ENCODE measurements around the gene DNAH5.

The DNAH5 gene

DNA sequence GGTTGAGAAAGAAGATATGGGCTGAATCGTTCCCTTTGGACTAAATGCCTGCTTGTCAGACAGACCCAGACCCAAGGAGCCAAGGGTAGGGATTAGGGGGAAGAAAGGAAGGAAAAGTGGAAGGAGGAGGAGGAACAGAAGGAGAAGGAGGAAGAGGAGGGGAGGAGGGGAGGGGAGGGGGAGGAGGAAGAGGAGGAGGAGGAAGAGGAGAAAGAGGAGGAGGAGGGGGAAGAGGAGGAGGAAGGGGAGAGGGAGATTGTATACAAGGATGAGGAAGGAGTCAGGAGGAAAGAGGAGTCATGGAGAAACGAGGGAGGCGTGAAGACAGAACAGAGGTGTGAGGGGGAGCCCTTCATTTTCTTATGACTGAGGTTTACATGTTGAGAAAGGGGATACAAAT is 46.9 kb upstream of the DNAH5 start:
- no peak overlapping the region for H3K4ac ChIP-seq (ENCODE audit: low read length)
- H3K18ac ChIP-seq (ENCODE audit: low read length), result no peak overlapping the region
- H4K8ac ChIP-seq (ENCODE audit: low read depth, low read length), result no peak overlapping the region
- no peak overlapping the region for H2BK120ac ChIP-seq (ENCODE audit: low read depth, low read length)
- H3K9me3 ChIP-seq (replicated peaks in 1 of 2; ENCODE audit: control insufficient read depth in 2 of 2, insufficient read depth in 1 of 2, low read depth in 1 of 2, low read length in 2 of 2), result no peaks in the 10 kb centered on the region
- no peak overlapping the region for H3K9ac ChIP-seq (ENCODE audit: low read depth, low read length, poor library complexity)
- H3K23ac ChIP-seq (ENCODE audit: low read depth, low read length, poor library complexity), result no peak overlapping the region
- no peak overlapping the region for H3K4me3 ChIP-seq (ENCODE audit: low read length in 2 of 2)
- no peak for DNase-seq (ENCODE audit: low spot score)
- no peaks in the 10 kb centered on the region for H3K79me1 ChIP-seq (ENCODE audit: low read depth, low read length)
- H3K36me3 ChIP-seq (replicated peaks in 1 of 2; ENCODE audit: control insufficient read depth in 2 of 2, insufficient read depth in 2 of 2, low read length in 2 of 2), result no peaks in the 10 kb centered on the region
- H3K27ac ChIP-seq (replicated peaks; ENCODE audit: low read length), result no peak overlapping the region
- no peak overlapping the region for H2BK15ac ChIP-seq (ENCODE audit: low read length)
- no peak overlapping the region for H2AK5ac ChIP-seq (ENCODE audit: low read depth, low read length)
- H3K14ac ChIP-seq (ENCODE audit: low read length), result no peak overlapping the region
- H3K27me3 ChIP-seq (ENCODE audit: control insufficient read depth in 3 of 3, insufficient read depth in 3 of 3, low read depth in 1 of 3, low read length in 3 of 3), result no peaks in the 10 kb centered on the region
- WGBS, 2 donors (ENCODE audit: extremely low coverage in 2 of 2, insufficient read length in 2 of 2, insufficient replicate concordance in 1 of 2), result no CpG with 5 or more reads among the region's 3 CpGs
- no peak overlapping the region for H4K91ac ChIP-seq (ENCODE audit: low read depth, low read length, poor library complexity)
- H2BK12ac ChIP-seq (ENCODE audit: low read length), result no peak overlapping the region
- no peak overlapping the region for H2AFZ ChIP-seq (ENCODE audit: low read length)
- no peaks in the 10 kb centered on the region for H3K4me1 ChIP-seq (ENCODE audit: control insufficient read depth in 2 of 2, insufficient read depth in 1 of 2, low read depth in 1 of 2, low read length in 2 of 2)
- H2BK5ac ChIP-seq (ENCODE audit: low read length), result no peak overlapping the region
- no peak overlapping the region for H3K4me2 ChIP-seq (ENCODE audit: insufficient read depth, low read length, poor library complexity, severe bottlenecking)

DNA sequence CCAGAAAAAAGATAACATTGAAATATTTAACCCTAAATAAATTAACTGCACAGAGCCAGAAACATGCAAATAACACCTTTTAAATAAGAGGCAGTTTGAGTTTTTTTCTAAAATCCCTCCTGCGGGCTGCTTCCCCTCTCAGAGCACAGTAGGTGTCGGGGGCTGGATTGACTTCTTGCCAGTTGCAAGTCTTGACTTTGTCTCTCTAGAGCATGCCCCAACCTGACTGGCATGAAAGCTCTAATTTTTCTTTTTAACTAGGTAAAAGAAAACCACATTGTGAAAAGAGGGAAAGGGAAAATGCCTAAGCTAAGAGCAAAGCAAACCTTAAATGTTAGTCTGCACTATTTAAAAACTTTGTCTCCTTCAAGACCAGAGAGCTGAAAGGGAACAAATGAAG is 46.4 kb upstream of the DNAH5 start:
- no peak overlapping the region for H3K9ac ChIP-seq (ENCODE audit: low read depth, low read length, poor library complexity)
- no peak overlapping the region for H3K18ac ChIP-seq (ENCODE audit: low read length)
- no peaks in the 10 kb centered on the region for H3K9me3 ChIP-seq (replicated peaks in 1 of 2; ENCODE audit: control insufficient read depth in 2 of 2, insufficient read depth in 1 of 2, low read depth in 1 of 2, low read length in 2 of 2)
- no peak overlapping the region for H3K14ac ChIP-seq (ENCODE audit: low read length)
- no peaks in the 10 kb centered on the region for H3K4me1 ChIP-seq (ENCODE audit: control insufficient read depth in 2 of 2, insufficient read depth in 1 of 2, low read depth in 1 of 2, low read length in 2 of 2)
- H3K27ac ChIP-seq (replicated peaks; ENCODE audit: low read length), result no peak overlapping the region
- H3K4ac ChIP-seq (ENCODE audit: low read length), result no peak overlapping the region
- H2AFZ ChIP-seq (ENCODE audit: low read length), result no peak overlapping the region
- H3K23ac ChIP-seq (ENCODE audit: low read depth, low read length, poor library complexity), result no peak overlapping the region
- no peak overlapping the region for H3K4me2 ChIP-seq (ENCODE audit: insufficient read depth, low read length, poor library complexity, severe bottlenecking)
- H3K4me3 ChIP-seq (ENCODE audit: low read length in 2 of 2), result no peak overlapping the region
- no peak overlapping the region for H2AK5ac ChIP-seq (ENCODE audit: low read depth, low read length)
- no peaks in the 10 kb centered on the region for H3K36me3 ChIP-seq (replicated peaks in 1 of 2; ENCODE audit: control insufficient read depth in 2 of 2, insufficient read depth in 2 of 2, low read length in 2 of 2)
- no CpG with 5 or more reads among the region's 2 CpGs for WGBS, 2 donors (ENCODE audit: extremely low coverage in 2 of 2, insufficient read length in 2 of 2, insufficient replicate concordance in 1 of 2)
- no peak overlapping the region for H4K91ac ChIP-seq (ENCODE audit: low read depth, low read length, poor library complexity)
- H2BK15ac ChIP-seq (ENCODE audit: low read length), result no peak overlapping the region
- no peak overlapping the region for H2BK120ac ChIP-seq (ENCODE audit: low read depth, low read length)
- H4K8ac ChIP-seq (ENCODE audit: low read depth, low read length), result no peak overlapping the region
- no peak overlapping the region for H2BK5ac ChIP-seq (ENCODE audit: low read length)
- no peaks in the 10 kb centered on the region for H3K27me3 ChIP-seq (ENCODE audit: control insufficient read depth in 3 of 3, insufficient read depth in 3 of 3, low read depth in 1 of 3, low read length in 3 of 3)
- no peaks in the 10 kb centered on the region for H3K79me1 ChIP-seq (ENCODE audit: low read depth, low read length)
- no peak overlapping the region for H2BK12ac ChIP-seq (ENCODE audit: low read length)
- DNase-seq (ENCODE audit: low spot score), result no peak

DNA sequence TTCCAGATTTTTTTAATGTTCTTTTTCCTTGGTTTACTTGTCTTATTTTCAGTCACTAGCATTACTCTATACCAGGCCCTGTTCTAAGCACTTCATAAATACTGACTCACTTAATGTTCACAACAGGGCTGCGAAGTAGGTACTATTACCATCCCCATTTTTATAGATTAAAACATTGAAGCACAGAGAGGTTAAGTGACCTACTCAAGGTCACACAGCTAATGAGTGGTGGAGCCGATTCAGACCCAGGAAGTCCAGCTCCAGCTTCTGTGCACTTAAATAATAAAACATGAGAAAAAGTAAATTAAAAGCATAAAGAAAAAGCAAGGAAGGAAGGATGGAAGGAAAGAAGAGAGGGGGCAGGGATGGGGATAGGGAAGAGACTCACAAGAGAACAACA is 45.3 kb upstream of the DNAH5 start:
- Histone ChIP-seq H3K4me1 (ENCODE audit: control insufficient read depth in 2 of 2, insufficient read depth in 1 of 2, low read depth in 1 of 2, low read length in 2 of 2) (no peaks in the 10 kb centered on the region), H3K14ac (ENCODE audit: low read length) (no peak overlapping the region), H4K8ac (ENCODE audit: low read depth, low read length) (no peak overlapping the region), H3K79me1 (ENCODE audit: low read depth, low read length) (no peaks in the 10 kb centered on the region), H3K18ac (ENCODE audit: low read length) (no peak overlapping the region), H3K36me3 (replicated peaks in 1 of 2; ENCODE audit: control insufficient read depth in 2 of 2, insufficient read depth in 2 of 2, low read length in 2 of 2) (no peaks in the 10 kb centered on the region), H2AFZ (ENCODE audit: low read length) (no peak overlapping the region), H2BK15ac (ENCODE audit: low read length) (no peak overlapping the region), H2BK5ac (ENCODE audit: low read length) (no peak overlapping the region), H2BK120ac (ENCODE audit: low read depth, low read length) (no peak overlapping the region), H3K4me2 (ENCODE audit: insufficient read depth, low read length, poor library complexity, severe bottlenecking) (no peak overlapping the region), H3K23ac (ENCODE audit: low read depth, low read length, poor library complexity) (no peak overlapping the region), H3K27ac (replicated peaks; ENCODE audit: low read length) (no peak overlapping the region), H2AK5ac (ENCODE audit: low read depth, low read length) (no peak overlapping the region), H3K27me3 (ENCODE audit: control insufficient read depth in 3 of 3, insufficient read depth in 3 of 3, low read depth in 1 of 3, low read length in 3 of 3) (no peaks in the 10 kb centered on the region), H3K4me3 (ENCODE audit: low read length in 2 of 2) (no peak overlapping the region), H3K9me3 (replicated peaks in 1 of 2; ENCODE audit: control insufficient read depth in 2 of 2, insufficient read depth in 1 of 2, low read depth in 1 of 2, low read length in 2 of 2) (no peaks in the 10 kb centered on the region), H3K9ac (ENCODE audit: low read depth, low read length, poor library complexity) (no peak overlapping the region), H3K4ac (ENCODE audit: low read length) (no peak overlapping the region), H4K91ac (ENCODE audit: low read depth, low read length, poor library complexity) (no peak overlapping the region), H2BK12ac (ENCODE audit: low read length) (no peak overlapping the region)
- no CpG with 5 or more reads among the region's 2 CpGs for WGBS, 2 donors (ENCODE audit: extremely low coverage in 2 of 2, insufficient read length in 2 of 2, insufficient replicate concordance in 1 of 2)
- DNase-seq (ENCODE audit: low spot score), result no peak

DNA sequence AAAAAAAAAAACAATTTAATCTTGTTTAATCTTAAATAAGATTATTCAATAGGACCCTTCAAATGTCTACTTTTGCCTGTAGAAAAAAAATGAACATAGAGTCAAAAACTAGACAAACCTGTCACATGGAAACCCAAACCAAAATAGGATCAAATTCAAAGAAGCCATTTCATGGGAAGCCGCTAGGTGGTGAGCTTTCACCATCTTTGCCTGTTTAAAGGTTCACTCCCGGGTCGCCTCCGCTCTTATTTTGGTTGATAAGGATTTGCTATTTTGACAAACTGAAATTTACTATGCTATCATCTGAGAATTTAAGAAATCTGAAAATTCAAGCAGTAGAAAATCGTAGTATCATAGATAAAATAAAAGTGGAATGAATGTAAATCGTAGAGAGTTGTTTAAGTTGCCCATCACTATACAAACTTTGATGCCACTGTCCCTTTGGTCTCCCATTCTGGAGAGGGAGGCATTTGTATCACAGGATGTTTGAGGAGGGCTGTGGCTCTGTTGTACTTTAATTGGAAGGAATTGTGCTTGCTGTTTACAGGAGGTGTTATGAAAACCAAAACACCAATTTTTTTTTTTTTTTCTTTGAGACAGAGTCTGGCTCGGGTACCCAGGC is 43.5 kb upstream of the DNAH5 start:
- WGBS, 2 donors (ENCODE audit: extremely low coverage in 2 of 2, insufficient read length in 2 of 2, insufficient replicate concordance in 1 of 2), result no CpG with 5 or more reads among the region's 7 CpGs
- Histone ChIP-seq H3K14ac (ENCODE audit: low read length) (no peak overlapping the region), H3K4me1 (ENCODE audit: control insufficient read depth in 2 of 2, insufficient read depth in 1 of 2, low read depth in 1 of 2, low read length in 2 of 2) (no peaks in the 10 kb centered on the region)

More for the DNA sequence above, 43.5 kb upstream of the DNAH5 start:
- no peak overlapping the region for H4K91ac ChIP-seq (ENCODE audit: low read depth, low read length, poor library complexity)
- no peak overlapping the region for H3K9ac ChIP-seq (ENCODE audit: low read depth, low read length, poor library complexity)
- H3K4ac ChIP-seq (ENCODE audit: low read length), result no peak overlapping the region
- H4K8ac ChIP-seq (ENCODE audit: low read depth, low read length), result no peak overlapping the region
- H3K9me3 ChIP-seq (replicated peaks in 1 of 2; ENCODE audit: control insufficient read depth in 2 of 2, insufficient read depth in 1 of 2, low read depth in 1 of 2, low read length in 2 of 2), result no peaks in the 10 kb centered on the region
- no peak overlapping the region for H2BK15ac ChIP-seq (ENCODE audit: low read length)
- no peak overlapping the region for H3K23ac ChIP-seq (ENCODE audit: low read depth, low read length, poor library complexity)
- no peak overlapping the region for H3K27ac ChIP-seq (replicated peaks; ENCODE audit: low read length)
- H2AK5ac ChIP-seq (ENCODE audit: low read depth, low read length), result no peak overlapping the region
- H2BK120ac ChIP-seq (ENCODE audit: low read depth, low read length), result no peak overlapping the region
- H3K36me3 ChIP-seq (replicated peaks in 1 of 2; ENCODE audit: control insufficient read depth in 2 of 2, insufficient read depth in 2 of 2, low read length in 2 of 2), result no peaks in the 10 kb centered on the region
- no peak overlapping the region for H2BK5ac ChIP-seq (ENCODE audit: low read length)
- H3K27me3 ChIP-seq (ENCODE audit: control insufficient read depth in 3 of 3, insufficient read depth in 3 of 3, low read depth in 1 of 3, low read length in 3 of 3), result no peaks in the 10 kb centered on the region
- no peak overlapping the region for H3K18ac ChIP-seq (ENCODE audit: low read length)
- H3K79me1 ChIP-seq (ENCODE audit: low read depth, low read length), result no peaks in the 10 kb centered on the region
- peak; percentile 53 for DNase-seq (ENCODE audit: low spot score)
- no peak overlapping the region for H3K4me2 ChIP-seq (ENCODE audit: insufficient read depth, low read length, poor library complexity, severe bottlenecking)
- H3K4me3 ChIP-seq (ENCODE audit: low read length in 2 of 2), result no peak overlapping the region
- H2BK12ac ChIP-seq (ENCODE audit: low read length), result no peak overlapping the region
- no peak overlapping the region for H2AFZ ChIP-seq (ENCODE audit: low read length)

All from neuronal stem cell (in vitro differentiated cells).